ENCODE results near the gene COL21A1.

- TF ChIP-seq GATA2 (IDR thresholded peaks at IDR 0.05; ENCODE audit: low read depth, low read length) = no peak
- TF ChIP-seq GATA3 (IDR thresholded peaks at IDR 0.05; ENCODE audit: low read depth, low read length) = no peak
Measured at GRCh38 chr6:56091159-56091869, 156.1 kb downstream of the COL21A1 start.
